GM21515 (cell line): ENCODE data around the gene L1CAM.

Experiments
- ATAC-seq: cut with Tn5 transposase; IDR thresholded peaks from one replicate; pipeline ENCODE4 v1.9.1; 2021; ENCODE audit not compliant: unreplicated experiment

Gene L1CAM

DNA sequence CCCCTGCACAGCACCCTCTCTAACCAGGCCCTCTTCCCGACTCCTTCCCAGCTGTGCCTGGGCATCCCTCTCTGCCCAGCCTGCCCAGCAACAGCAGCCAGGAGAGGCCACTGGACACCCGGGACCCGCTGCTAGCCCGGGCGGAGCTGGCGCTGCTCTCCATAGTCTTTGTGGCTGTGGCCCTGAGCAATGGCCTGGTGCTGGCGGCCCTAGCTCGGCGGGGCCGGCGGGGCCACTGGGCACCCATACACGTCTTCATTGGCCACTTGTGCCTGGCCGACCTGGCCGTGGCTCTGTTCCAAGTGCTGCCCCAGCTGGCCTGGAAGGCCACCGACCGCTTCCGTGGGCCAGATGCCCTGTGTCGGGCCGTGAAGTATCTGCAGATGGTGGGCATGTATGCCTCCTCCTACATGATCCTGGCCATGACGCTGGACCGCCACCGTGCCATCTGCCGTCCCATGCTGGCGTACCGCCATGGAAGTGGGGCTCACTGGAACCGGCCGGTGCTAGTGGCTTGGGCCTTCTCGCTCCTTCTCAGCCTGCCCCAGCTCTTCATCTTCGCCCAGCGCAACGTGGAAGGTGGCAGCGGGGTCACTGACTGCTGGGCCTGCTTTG lies 19.6 kb upstream of the L1CAM start:
- ATAC-seq, result no peak

DNA sequence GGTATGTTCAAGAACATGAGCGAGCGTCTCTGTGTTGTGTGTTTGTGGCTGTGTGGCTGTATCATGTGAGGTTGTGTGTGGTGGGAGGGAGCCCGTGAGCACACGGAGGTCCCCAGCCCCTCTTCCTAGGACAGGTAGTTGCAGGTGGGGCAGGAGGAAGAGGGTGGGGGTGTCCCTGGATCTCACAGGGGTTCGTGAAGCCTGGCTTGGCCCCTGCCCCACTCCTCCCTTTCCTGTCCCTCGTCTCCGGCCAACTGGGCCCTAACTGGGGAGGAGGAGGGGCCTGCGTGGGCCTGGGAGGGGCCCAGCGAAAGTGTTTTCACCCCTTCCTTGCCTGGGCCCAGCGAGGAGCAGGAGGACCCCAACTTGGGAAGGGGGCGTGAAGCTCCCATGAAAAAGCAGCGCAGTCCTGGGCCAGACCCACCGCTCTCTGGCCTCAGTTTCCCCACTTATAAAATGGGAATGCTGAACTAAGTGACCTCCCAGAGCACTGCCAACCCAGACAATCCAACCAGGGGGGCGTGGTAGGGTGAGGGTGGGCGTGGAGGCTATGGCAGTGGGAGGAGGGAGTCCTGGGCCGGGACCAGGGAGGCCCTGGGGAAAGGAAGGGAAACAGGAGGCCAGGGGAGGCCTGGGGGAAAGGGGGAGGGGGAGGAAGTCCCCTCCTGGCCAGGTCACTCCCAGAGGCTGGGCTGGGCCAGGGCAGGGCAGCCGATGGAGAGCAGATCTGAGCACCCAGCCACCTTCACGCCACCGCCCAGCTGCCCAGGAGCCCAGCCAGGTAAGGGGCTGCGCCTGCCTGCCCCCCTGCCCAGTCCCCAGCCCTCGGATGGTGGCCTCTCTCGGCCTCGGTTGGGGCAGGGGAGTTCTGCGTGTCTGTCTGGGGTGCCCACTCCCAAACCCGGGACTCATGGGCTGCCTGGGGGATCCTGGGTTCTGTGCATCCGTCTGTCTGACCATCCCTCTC lies 18.3 kb upstream of the L1CAM start, which contains the start of gene AVPR2:
AVPR2 (plus strand) TSS at position 683 of the 967 bp plus-strand sequence. CDS start 473 bp downstream, outside the sequence.
- ATAC-seq, result no peak

DNA sequence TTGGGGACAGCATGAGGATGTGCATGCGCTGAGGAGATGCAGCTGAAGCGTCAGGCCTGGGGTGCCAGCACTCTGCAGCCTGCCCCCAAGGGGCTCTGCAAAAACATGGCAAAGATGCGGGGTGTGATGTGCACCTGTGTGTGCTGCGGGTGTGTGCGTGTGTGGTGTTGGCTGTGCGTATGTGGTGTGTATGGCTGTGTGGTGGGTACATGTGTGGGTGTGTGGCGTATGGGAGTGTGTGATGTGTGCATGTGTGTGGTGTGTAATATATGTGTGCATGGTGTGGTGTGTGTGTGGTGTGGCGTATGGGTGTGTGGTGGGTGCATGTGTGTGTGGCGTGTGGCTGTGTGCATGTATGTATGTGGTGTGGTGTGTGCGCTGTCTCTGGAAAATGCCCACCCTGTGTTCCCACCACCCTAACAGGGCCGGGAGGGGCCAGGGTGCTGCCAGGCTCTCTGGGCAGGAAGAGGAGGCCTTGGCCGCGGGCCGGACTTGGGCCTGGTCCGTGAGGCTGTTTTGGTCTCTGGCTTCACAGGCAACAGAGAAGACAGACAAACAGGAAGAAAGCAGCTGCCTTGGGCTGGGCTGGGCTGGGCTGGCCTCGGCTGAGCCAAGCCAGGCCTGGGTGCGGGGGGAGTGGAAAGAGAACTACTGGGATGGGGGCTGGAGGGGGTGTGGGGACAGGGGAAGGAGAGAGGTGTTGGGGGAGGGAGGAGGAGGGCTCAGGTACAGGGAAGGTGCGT lies 17.4 kb upstream of the L1CAM start:
- ATAC-seq, result no peak

DNA sequence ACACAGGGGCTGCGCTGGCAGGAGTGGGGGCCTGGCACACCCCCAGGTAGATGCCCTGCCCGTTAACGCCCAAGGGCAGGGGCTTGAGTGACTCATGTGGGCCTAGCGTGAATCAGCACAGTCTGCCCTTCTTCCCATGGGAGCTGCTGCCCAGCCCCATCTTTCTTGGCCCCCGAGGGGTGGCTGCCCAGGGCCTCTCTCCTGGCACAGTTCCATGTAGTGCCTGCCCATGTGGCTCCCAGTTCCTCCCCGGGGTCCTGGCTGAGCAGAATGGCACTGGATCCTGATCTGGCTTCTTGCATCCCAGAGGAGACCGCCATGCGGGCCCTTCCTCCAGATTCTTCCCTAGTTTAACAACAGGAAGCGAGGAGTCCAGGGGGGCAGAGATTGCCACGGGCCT lies 16.4 kb upstream of the L1CAM start:
- ATAC-seq, result no peak

DNA sequence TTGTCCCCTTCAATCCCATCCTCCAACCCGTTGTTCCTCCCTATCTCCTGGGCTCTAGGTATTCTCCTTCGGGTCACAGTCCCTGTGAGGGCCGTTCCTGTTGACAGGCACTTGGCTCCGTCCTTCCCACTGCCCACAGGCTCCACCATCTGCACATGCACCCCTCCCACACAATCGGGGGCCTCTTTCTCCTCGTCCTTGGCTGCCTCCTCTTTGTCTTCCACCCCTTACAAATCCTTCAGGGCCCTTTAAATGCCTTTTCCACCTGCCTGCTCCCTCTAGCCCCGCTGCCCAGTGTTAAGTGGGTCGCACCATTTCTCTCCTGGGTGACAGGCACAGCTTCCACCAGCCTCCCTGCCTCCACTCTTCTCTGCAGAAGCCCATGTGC lies 15.8 kb upstream of the L1CAM start:
- no peak for ATAC-seq

DNA sequence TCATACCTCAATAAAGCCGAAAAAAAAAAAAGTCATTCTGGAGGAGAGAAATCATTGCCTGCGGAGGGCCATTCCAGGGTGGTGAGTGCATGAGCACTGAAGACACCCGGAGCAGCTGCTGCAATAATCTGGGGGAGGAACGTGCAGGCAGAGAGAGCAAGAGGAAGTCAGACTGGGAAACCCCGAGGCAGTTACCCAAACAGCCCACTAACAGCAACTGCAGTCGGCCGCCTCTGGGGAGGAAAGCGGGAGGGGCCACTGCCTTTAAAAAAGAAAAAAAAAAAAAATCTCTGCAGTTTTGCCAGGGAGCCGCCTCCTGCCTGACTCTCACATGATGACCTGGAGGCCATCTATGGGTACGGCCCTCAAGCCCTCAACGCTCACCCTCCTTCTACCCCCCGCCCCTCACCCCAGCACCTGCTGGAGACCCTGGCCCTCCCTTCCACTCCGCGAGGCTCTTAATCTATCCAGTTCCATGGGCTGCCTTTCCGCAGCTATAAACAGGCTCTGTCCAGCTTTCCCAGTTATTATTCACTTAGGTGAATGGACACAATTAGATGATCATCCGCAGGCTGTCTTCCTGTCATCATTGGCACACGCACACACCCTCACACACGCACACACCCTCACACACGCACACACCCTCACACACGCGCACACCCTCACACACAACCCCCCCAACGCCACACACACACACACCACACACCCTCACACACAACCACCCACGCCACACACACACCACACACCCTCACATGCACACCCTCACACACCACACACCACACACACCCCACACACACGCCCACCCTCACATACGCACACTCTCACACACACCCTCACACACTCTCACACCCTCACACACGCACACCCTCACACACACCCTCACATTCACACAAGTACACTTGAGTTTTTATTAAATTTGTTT lies 15.1 kb upstream of the L1CAM start:
- ATAC-seq, result peak; percentile 64

DNA sequence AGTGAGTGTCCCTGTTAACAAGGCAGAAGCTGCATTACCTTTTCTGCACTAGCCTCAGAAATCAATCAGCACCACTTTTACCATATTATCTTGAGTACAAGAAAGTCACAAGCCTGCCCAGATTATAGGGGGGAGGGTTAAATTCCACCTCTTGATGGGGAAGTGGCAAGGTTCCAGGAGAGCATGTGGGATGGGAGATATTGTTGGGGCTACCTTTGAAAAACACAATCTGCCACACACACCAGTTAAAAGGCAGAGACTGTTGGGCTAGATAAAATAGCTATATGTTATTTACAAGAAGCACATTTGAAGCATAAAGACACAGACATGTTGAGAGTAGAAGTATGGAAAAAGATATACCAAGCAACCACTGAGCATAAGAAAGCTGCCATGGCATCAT lies 11.9 kb upstream of the L1CAM start:
- no peak for ATAC-seq

DNA sequence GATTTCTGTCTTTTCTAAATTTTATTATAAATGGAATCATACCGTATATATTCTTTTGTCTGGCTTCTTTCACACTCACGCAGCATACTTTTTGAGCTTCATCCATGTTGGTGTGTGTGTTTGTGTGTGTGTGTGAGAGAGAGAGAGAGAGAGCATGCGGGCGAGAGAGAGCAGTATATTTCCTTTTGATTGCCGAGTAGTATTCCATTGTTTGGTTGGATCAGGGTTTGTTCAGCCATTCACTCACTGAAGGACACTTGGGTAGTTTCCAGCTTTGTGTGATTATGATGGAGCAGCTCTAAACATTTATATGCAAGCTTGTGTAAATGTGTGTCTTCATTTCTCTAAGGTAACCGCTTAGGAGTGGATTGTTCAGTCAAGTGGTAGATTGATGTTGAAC lies 3.1 kb upstream of the L1CAM start:
- ATAC-seq, result no peak

DNA sequence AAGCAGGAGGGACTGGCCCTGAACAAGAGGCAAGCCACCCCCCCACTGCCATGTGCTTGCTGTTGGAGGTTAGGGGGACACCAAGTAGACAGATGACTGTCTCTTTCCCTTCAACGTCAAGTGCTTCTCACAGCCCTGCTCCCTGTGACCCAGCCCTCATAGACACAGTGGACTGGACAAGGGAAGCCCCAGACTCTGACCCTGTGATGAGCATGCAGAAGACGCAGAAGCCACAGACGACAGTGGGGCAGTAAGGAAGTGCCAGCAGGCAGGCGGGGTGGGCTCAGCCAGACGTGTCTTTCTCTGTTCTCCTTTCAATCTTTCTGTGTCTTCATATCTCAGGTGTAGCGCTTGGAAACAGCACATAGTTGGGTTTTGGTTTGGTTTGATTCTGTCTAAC lies 2.4 kb upstream of the L1CAM start:
- no peak for ATAC-seq

DNA sequence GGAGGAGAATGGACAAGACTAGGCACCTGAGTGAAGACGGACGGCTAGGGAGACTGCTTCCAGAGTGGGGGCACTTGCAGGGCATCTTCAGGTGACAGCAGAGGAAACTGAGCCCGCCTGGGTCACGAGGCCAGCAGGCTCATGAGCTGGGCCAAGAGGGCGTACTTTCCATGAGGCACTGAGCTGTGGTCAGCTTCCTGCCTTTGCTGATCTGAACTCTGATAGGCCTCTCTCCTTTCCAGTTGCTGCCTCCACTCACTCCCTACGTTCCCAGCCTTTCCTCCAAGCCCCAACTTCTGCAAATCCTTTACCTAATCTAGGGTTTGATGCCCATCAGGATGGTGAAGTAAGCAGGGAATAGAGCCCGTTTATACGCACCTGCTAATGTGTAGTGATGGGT lies 1.4 kb upstream of the L1CAM start:
- ATAC-seq, result no peak

DNA sequence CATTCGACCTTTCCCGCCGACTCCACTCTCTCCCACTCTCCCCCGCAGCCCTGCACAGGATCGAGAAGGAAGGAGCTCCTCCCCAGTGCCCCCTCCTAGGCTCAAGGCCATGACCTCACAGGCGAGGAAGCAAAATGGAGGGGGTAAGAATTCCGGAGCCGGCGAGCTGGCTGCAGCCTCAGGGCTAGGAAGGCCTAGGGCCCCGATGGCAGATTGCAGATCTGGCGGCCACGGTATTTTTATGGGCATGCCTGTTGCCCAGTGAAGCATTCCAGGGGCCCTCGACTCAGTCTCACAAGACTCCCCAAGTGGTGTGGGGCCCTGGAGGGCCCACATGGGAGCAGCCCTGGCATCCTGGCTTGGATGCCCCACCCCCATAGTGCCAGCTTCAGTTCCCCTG lies 942 bp upstream of the L1CAM start:
- no peak for ATAC-seq

DNA sequence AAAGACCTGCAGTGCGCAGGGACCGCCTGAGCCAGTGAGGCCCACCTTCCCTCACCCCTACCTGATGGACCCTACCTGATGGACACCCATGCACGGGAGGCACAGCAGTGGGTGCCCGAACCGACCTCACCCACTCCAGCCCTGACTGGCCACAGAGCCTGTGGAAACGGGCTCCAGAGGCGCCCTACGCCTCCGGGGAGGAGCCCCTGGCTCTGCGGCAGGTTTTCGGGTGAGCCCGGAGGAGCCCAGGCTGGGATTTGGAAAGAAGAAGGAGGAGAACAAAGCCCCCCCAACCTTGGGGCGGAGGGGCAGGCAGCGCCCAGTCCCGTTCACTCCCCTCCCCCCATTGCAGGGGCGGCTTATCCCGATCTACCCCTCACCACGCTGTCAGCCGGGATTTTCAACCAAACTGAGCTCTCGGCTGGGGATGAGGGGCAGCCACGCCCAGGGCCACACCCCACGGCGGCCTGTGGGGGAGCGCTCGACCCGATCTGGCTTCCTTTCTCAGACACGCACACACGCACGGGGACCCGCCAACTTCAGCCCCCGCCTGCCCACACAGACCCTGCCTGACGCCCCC lies 675 bp downstream of the L1CAM start:
- no peak for ATAC-seq

DNA sequence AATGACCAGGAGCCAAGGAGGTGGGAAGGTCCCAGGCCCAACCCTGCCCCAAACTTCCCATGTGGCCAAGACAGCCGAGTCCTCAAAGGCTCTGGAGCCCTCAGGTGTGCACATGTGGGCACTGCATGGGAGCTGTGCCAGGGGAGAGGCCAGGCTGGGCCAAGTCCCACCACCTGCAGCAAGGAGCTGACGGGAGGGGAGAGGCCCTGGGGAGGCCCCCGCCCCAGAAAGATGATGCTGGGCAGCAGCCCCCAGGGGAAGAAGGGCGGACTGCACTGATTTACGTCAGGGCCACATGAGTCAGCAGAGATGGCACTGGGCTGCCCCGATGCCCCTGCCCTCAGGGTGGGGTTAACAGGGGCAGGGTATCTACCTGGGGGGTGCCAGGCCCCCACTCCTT lies 1.4 kb downstream of the L1CAM start:
- ATAC-seq, result no peak

DNA sequence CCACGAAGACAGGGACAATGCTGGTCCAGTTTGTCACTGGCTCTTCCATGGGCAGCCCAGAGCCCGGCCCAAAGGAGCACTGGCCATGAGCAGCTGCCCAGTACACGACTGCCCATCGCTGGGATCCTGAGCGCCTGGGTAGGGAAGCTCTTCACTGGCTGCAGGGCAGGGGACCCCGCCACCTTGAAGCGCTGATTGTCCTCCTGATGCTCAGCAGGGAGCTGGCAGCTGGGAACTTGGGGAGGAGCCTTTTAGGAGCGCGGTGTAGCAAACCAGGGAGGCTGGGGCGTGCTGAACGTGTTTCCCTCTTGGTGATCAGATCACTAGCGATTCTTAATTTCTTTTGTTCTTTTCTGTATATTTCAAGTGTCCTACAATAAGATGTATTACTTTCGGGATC lies 1.8 kb downstream of the L1CAM start:
- ATAC-seq, result no peak

DNA sequence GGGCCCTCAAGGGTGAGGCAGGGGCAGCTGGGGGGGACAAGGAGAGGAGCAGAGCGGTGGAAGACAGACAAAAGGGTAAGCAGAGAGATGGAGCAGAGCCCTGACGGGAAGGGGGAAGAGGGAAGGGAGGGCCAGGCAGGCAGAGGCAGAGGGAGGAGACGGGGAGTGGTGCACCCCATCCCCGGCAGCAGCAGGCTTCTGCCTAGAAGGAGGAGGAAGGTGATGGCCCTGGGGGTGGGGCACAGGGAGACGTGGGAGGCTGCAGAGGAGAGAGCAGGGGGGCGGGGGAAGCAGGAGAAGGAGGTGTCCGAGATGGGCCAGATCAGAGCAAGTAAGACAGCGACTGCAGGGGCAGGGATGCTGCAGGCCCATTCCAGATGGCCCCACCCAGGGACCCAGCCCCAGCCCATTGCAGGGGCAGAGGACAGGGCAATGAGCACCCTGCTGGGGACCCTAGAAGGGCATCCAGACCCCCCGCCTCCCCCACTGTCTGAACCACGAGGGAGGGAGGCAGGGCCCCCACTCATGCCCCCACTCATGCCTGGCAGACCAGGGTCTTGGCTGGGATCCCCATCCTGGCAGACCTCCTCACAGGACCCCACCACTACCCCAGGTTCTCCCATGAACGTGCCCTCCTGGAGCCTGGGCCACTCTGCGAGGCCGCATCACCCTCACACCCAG lies 2.7 kb downstream of the L1CAM start:
- ATAC-seq, result no peak

DNA sequence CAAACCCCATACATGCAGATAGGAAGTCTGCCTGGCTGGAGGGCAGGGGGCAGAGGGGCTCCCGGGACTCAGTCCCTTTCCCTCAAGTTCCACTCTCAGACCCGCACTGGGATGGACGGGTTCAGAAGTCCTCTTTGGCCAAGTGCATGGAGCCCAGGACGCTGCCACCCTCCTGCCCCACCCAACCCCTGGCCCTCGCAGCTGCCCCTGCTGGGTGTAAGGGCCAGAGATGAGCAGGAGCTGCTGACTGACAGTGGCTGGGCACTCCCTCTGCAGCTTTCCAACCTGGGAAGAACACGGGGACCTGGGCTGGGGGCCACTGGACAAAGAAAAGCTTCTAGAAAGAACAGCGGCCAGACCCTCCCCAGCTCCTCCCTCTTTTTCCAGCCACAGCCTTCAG lies 3.4 kb downstream of the L1CAM start:
- ATAC-seq, result no peak

DNA sequence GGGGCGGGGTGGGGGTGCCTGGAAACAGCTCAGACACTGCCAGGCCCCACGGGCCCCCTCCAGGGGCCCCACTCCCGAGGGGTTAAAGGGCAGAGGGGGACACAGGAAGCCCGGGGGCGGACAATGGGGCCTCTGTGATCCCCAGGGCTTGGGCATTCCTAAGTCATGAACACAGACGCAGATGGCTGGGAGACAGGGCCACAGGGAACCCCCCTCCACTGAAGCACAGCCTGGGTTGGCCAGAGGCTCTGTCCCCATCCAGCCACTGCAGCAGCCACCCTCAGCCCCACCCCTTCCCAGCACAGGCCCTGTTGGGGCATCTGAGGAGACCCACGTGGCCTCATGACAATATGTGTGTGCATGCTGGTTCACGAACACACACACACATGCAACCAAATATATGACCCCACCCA lies 3.9 kb downstream of the L1CAM start:
- ATAC-seq, result no peak

DNA sequence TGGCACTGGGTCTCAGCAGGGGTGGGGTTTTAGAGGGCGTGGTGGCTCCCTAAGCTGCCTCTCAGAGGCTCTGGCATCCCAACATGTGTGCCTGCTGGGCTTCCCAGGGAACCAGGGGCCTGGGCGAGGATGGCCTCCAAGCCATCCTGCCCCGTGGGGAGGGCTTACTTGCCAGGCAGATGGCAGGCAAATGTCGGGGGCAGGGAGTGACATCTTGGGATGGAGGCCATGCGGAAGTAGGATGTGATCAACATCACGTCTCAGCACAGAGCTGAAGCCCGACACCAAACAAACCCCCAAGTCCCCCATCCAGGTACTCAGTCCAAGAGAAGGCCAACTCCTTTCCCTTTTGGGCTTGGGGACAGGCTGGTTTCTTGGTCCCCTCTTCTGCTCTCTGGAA lies 4.7 kb downstream of the L1CAM start:
- no peak for ATAC-seq

DNA sequence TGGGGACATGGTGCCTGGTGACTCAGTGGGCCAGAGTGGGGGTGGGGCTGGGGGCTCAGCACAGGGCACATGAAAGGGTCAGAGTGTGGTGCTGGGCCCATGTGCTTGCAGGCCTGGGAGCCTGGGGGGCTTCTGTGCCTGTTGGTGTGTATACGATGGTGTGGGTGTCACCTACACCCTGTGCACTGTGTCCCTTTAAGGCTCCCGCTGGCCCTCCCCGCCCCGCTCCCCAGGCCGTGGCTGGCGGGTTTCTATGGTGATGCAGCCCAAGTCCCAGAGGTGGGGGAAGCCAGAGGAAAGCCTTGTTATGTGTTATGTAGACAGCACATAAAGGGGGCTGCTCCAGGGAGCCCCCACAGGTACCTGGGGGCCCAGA lies 5.5 kb downstream of the L1CAM start:
- ATAC-seq, result no peak
